ENCODE measurements around the gene KIAA0513.

Gene KIAA0513

GRCh38 chr16:84988328-84989080 is 39.1 kb upstream of the KIAA0513 start:
- no peaks in the 10 kb centered on the region for H3K79me2 ChIP-seq (ENCODE audit: insufficient read depth, low read length)
- no peak overlapping the region for H3K4me3 ChIP-seq (ENCODE audit: low read depth, low read length, poor library complexity, severe bottlenecking)
- no peak overlapping the region for H3K9ac ChIP-seq (ENCODE audit: low read length)
- H2AFZ ChIP-seq (ENCODE audit: low read length), result no peak overlapping the region
- no peaks in the 10 kb centered on the region for H3K27me3 ChIP-seq (ENCODE audit: insufficient read depth, low read length)
- no peaks in the 10 kb centered on the region for H3F3A ChIP-seq (ENCODE audit: insufficient read depth, low read length)
- H3K9me2 ChIP-seq (ENCODE audit: low read depth, low read length), result no peaks in the 10 kb centered on the region
- no peak overlapping the region for H3K4me2 ChIP-seq (ENCODE audit: low read length)
- H3K27ac ChIP-seq (ENCODE audit: low read depth, low read length, poor library complexity, severe bottlenecking), result no peak overlapping the region
- peaks cover 2% of the 10 kb centered on the region for H3K4me1 ChIP-seq (ENCODE audit: insufficient read depth, low read length, severe bottlenecking)
- H4K20me1 ChIP-seq (ENCODE audit: insufficient read depth, low read length), result no peaks in the 10 kb centered on the region
- TF ChIP-seq EZH2 (IDR thresholded peaks at IDR 0.05; ENCODE audit: borderline replicate concordance, low read length) (no peak), CTCF (IDR thresholded peaks at IDR 0.05; ENCODE audit: low read length) (peak; percentile 15; the same call in 1 of the 2 replicates)
- H3K9me3 ChIP-seq (ENCODE audit: low read length), result no peaks in the 10 kb centered on the region
- H3K36me3 ChIP-seq (ENCODE audit: insufficient read depth, low read length), result peaks cover 59% of the 10 kb centered on the region

GRCh38 chr16:84989749-84990620 is 37.6 kb upstream of the KIAA0513 start:
- no peak for TF ChIP-seq CTCF (IDR thresholded peaks at IDR 0.05; ENCODE audit: low read length)
- no peak for TF ChIP-seq EZH2 (IDR thresholded peaks at IDR 0.05; ENCODE audit: borderline replicate concordance, low read length)
- Histone ChIP-seq H3K4me3 (ENCODE audit: low read depth, low read length, poor library complexity, severe bottlenecking) (no peak overlapping the region), H3K27me3 (ENCODE audit: insufficient read depth, low read length) (no peaks in the 10 kb centered on the region), H3K27ac (ENCODE audit: low read depth, low read length, poor library complexity, severe bottlenecking) (no peak overlapping the region), H3K4me1 (ENCODE audit: insufficient read depth, low read length, severe bottlenecking) (no peaks in the 10 kb centered on the region), H3K9ac (ENCODE audit: low read length) (no peak overlapping the region), H3F3A (ENCODE audit: insufficient read depth, low read length) (no peaks in the 10 kb centered on the region), H3K79me2 (ENCODE audit: insufficient read depth, low read length) (no peaks in the 10 kb centered on the region), H3K9me3 (ENCODE audit: low read length) (no peaks in the 10 kb centered on the region), H2AFZ (ENCODE audit: low read length) (no peak overlapping the region), H3K9me2 (ENCODE audit: low read depth, low read length) (no peaks in the 10 kb centered on the region), H4K20me1 (ENCODE audit: insufficient read depth, low read length) (no peaks in the 10 kb centered on the region), H3K36me3 (ENCODE audit: insufficient read depth, low read length) (peaks cover 68% of the 10 kb centered on the region), H3K4me2 (ENCODE audit: low read length) (no peak overlapping the region)

GRCh38 chr16:84990782-84991181 is 36.8 kb upstream of the KIAA0513 start:
- no peaks in the 10 kb centered on the region for H3K9me3 ChIP-seq (ENCODE audit: low read length)
- H3K9ac ChIP-seq (ENCODE audit: low read length), result no peak overlapping the region
- H3K36me3 ChIP-seq (ENCODE audit: insufficient read depth, low read length), result peaks cover 71% of the 10 kb centered on the region
- no peak overlapping the region for H3K27ac ChIP-seq (ENCODE audit: low read depth, low read length, poor library complexity, severe bottlenecking)
- no peak overlapping the region for H3K4me3 ChIP-seq (ENCODE audit: low read depth, low read length, poor library complexity, severe bottlenecking)
- no peaks in the 10 kb centered on the region for H3F3A ChIP-seq (ENCODE audit: insufficient read depth, low read length)
- H3K27me3 ChIP-seq (ENCODE audit: insufficient read depth, low read length), result no peaks in the 10 kb centered on the region
- no peak overlapping the region for H2AFZ ChIP-seq (ENCODE audit: low read length)
- no peaks in the 10 kb centered on the region for H3K79me2 ChIP-seq (ENCODE audit: insufficient read depth, low read length)
- no peaks in the 10 kb centered on the region for H3K9me2 ChIP-seq (ENCODE audit: low read depth, low read length)
- H3K4me2 ChIP-seq (ENCODE audit: low read length), result no peak overlapping the region
- TF ChIP-seq CTCF (IDR thresholded peaks at IDR 0.05; ENCODE audit: low read length) (no peak), EZH2 (IDR thresholded peaks at IDR 0.05; ENCODE audit: borderline replicate concordance, low read length) (no peak)
- no peaks in the 10 kb centered on the region for H4K20me1 ChIP-seq (ENCODE audit: insufficient read depth, low read length)
- no peaks in the 10 kb centered on the region for H3K4me1 ChIP-seq (ENCODE audit: insufficient read depth, low read length, severe bottlenecking)

Measured in OCI-LY1 (cell line).